Skin epidermis (tissue), 12 donors: ENCODE measurements around the gene GALNT12.

Experiments
- H3K27ac ChIP-seq, 21 experiments: fragments of 200-600 bp; sonication (generic) in 11 of 21; one replicate each; pipeline ENCODE4 v1.5.0; 2020; ENCODE audit warnings: mild to moderate bottlenecking in 3 of 21, inconsistent platforms in 2 of 21, moderate library complexity in 2 of 21
- H3K4me3 ChIP-seq, 7 experiments: fragments of 200-600 bp; sonication (generic) in 2 of 7; one replicate each; pipeline ENCODE4 v1.5.0; 2020; ENCODE audit warnings: inconsistent platforms in 2 of 7, mild to moderate bottlenecking in 2 of 7, moderate library complexity in 1 of 7

Gene GALNT12

DNA sequence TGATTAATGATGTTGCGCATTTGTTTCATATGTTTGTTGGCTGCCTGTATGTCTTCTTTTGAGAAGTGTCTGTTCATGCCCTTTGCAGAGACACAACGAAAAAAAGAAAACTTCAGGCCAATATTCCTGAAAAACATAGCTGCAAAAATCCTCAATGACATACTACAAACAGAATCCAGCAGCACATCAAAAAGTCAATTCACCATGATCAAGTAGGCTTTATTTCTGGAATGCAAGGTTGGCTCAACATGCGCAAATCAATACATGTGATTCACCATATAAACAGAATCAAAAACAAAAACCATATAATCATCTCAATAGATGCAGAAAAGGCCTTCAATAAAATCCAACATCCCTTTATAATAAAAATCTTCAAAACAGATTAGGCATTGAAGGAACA lies 9.2 kb upstream of the GALNT12 start:
- no peak overlapping the region for H3K27ac ChIP-seq

DNA sequence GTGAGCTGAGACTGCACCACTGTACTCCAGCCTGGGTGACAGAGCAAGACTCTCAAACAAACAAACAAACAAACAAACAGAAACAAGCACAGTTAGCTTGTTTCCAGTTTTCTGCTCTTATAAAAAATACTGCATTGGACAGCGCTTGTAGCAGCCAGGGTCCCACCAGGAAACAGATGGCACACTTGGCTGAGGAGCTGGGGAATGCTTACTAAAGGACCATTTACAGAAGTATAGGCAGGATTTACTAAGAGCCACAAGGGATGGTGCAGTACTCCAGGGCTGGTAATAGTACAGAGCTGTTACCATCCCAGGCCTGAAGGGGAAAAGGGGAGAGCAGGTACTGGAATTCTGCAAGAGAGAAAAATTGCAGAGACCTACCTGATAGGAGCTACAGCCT lies 5.9 kb upstream of the GALNT12 start:
- H3K27ac ChIP-seq = no peak overlapping the region
- no peak overlapping the region for H3K4me3 ChIP-seq

More for the DNA sequence above, 9.2 kb upstream of the GALNT12 start:
- no peak overlapping the region for H3K4me3 ChIP-seq

DNA sequence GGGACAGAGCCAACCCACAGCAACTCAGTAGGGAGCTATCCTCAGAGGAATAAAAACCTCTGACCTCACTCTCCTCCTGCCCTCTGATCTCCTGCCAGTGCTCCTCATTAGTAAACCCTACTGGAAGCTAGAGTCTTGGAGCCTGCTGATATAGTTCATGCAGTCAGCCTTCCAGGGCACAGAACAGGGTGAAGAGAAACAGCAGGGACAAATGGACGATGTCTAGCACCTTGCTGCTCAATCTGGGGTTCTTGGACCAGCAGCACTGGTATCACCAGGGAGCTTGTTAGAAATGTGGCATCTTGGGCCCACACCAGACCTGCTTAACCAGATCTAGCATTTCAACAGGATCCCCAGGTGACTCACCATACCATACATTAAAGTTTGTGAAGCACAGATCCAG lies 5.5 kb upstream of the GALNT12 start:
- no peak overlapping the region for H3K27ac ChIP-seq
- H3K4me3 ChIP-seq = no peak overlapping the region

DNA sequence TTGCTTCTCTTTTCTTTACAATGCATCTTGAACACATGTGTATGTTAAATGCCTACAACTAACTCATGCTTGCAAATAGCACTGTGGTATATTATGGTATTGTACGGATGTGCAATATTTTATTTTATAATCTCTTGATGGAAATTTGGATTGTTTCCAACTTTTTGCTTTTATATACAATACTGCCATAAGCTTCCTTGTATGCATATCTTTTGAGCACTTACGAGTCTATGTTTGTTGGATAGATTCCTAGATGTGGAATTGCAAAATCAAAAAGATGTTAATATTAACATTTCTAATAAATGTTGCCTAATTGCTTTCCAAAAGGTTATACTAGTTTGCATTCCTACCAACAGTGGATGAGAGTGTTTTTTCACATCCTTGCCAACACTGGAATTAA lies 3.4 kb upstream of the GALNT12 start:
- H3K4me3 ChIP-seq = no peak overlapping the region
- no peak overlapping the region for H3K27ac ChIP-seq

DNA sequence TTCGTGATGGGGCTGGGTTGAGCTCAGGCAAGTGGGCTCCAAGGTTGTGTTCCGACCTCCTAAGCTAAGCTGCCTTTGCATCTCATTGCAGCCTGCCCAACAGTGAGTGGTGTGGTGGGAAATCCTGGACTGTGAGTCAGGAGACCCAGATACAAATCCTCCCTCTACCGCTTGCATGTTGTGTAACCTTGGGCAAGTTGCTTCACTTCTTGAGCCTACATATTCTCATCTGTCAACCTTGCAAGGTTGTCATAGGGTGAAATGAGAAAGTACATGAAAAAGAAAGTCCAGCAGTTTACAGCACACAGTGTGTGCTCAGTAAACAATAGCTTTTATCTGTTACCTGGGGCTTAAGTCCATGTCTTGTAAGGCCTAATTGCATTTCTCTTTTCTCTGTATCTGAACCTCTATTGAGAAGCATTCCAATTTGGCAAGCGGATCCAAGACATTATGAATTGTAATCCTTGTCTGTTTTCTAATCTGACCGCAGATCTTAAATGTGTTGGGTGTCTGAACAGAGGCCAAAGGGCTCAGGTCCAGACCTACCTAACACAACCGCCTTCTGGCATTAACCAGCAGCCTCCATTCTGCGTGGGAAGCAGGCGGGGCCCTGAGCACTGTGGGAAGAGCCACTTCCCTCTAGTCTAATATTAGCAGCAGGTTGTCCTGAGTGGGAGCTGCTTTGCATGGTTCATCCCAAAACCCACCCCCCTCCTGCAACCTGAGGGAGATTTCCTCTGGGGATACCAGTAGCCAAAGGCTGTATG lies 1.8 kb upstream of the GALNT12 start:
- H3K27ac ChIP-seq = no peak overlapping the region

DNA sequence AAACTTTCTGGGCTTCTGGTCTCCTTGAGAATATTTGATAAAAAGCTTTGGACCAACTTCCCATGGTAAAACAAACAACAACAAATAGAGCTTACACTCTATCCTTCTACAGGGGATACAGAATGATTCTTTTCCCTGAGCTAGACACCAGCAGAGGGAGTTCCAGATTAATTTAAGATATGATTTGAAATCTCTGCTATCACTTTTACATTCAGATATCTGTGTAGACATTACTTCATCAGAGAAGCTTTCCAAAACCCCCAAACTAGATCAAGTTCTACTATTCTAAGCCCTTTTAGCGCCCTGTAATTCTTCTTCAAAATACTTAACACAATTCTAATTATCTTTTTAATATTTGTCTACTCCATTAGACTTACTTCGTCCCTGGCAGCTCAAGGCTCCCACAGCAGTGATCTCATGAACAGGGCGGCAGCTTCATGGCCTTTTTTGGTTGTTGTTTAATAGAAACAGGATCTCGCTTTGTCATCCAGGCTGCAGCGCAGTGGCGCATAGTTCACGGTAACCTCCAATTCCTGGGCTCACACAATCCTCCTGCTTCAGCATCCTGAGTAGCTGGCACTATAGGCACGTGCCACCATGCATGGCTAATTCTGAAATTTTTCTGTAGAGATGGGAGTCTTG lies 955 bp upstream of the GALNT12 start:
- H3K4me3 ChIP-seq = no peak overlapping the region

More for the DNA sequence above, 1.8 kb upstream of the GALNT12 start:
- H3K4me3 ChIP-seq = no peak overlapping the region

DNA sequence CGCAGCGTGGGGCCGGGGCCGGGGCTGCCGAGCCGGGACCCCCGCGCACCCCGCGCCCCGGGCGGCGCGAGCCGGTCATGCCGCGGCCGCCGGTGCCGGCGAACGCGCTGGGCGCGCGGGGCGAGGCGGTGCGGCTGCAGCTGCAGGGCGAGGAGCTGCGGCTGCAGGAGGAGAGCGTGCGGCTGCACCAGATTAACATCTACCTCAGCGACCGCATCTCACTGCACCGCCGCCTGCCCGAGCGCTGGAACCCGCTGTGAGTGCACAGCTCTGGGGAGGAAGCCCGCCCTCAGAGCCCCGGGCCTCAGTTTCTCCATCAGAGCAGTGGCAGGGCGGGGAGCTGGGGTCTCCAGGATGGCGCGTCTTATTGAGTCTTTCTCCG lies 335 bp downstream of the GALNT12 start:
- Histone ChIP-seq H3K4me3 (peak overlapping the region; percentile 8 to 47 (median 34)), H3K27ac (no peak overlapping the region)

More for the DNA sequence above, 955 bp upstream of the GALNT12 start:
- H3K27ac ChIP-seq = peak overlapping the region in 1 of 21 experiments; percentile 18

DNA sequence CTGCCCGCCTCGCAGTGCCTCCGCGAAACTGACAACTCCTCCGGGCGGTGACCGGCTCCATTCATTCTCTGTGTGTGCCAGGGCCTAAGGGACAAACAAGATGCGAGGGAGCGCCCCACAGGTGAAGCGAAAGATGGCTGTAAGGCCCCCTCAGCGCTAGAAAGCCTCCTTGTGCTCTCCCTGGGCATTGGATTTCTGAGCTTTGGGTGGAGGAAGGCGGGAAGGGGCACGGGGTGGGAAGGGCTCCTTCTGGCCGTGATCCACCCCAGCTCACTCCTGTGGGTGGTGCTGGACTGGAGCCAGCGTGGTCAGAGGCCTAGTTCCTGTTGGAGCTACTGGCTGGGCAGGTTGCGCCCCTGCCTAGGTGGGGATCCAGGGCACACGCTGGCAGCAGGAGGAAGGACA lies 943 bp downstream of the GALNT12 start:
- H3K27ac ChIP-seq = peak overlapping the region in 1 of 21 experiments; percentile 28
- H3K4me3 ChIP-seq = peak overlapping the region; percentile 8 to 47 (median 34)

DNA sequence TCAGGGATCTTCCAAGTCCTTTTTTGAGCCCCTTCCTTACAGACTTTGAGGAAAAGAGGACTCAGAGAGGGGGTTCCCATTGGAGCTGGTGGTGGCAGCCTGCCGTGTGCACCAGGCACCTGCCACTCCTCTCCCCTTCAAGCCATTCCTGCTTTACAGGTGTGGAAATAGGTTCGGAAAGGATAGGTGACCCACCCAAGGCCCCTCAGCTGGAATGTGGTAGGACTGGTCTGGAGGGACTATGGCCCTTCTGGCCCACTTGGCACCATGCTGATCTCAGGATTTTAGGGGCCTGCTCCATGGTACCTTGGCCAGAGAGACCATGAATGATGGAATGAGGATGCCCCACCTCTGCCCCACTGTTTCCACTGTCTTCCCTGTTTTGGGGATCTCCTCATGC lies 1.4 kb downstream of the GALNT12 start:
- Histone ChIP-seq H3K4me3 (no peak overlapping the region), H3K27ac (peak overlapping the region in 1 of 21 experiments; percentile 28)

DNA sequence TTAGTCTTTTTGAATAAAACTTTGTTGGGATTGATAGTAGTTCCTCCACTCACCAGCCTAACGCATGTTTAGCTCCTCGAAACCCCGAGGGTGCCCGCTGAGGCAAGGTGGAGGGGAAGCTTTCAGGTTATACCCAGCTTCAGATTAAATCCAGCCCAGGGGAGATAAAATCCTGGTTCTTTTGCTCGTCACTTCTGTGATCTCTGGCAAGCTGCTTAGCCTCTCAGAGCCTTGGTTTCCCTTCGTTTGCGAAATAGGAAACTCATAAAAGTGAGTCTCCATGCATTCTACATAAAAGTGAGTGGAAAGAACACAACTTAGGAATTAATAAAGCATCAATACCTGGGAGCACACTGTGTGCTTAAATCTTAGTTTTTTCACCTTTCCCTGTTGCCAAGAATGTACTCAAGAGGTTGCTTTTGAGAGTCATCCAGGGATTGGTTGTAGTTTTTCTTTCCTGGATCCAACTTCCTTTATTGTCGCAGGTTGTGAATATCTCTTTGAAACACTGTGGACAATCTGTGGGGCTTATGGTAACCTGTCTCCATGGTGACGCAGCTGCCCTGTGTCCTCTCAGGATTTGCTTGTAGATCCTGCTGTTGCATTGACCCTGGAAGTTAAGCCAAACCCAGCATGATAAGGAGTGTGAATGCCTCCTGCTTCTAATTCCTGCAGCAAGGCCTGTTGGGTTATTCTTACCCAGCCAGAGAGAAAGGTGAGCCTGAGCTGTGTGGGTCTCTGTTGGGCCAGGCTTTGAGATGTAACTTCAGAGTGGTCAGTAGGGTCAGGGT lies 2.0 kb downstream of the GALNT12 start:
- Histone ChIP-seq H3K4me3 (no peak overlapping the region), H3K27ac (no peak overlapping the region)

DNA sequence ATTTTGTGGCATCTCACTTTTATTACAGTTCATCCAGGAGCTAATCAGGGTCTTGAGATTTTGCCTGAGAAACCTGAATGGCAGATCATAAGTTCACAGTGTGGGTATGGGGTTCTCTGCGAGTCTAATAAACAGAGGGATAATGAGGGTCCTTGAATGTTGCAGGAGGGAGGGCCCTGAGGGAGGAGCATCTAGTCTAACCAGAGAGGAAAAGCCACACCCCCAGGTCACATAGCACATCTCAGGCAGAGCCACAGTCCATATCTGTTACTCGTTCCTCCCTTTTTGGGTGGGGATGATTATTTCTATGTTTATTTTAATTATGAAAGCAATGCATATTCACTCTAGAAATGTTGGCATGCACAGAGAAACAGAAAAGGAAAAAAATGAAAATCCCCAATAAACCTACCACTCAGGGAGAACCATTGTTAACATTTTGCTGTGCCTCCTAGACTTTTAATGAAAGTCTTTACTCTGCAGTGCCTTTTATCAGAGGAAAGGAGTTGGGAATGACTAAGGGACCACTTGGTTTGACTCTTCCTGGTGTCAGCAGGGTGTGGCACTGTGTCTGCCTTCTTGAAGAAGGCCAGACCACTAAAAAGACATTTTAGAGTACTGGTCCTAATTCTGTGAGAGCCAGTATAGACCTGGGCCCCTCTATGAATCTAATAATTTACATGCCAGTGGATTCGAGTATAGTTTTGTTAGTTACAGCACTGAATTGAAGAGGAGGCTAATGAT lies 2.8 kb downstream of the GALNT12 start:
- H3K4me3 ChIP-seq = no peak overlapping the region
- H3K27ac ChIP-seq = peak overlapping the region in 1 of 21 experiments; percentile 46

DNA sequence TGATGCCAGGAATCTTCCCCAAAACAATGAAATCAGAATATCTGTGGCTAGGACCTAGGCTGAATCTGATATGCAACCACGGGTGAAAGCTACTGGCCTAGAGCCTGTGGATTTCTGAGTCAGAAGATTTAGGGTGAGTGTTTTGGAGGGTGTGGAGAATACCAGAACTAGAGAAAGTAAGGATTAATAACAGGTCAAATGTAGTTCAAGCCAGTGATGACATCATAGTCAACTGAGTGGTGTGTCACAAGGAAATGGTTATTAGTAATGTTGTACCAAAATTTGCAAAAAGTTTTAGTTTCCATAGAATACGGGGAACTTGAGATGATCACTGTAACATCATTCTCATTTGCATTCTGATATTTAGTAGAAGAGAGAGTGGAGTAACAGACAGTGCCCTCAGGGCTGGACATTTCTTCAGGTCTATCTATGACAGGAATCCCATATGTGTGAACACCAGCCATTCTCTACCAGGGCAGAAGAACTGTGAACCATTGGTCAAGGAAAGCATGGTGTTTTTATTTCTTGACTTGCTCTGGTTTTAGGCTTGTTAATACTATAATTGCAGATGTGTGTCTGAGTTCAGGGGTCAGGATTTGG lies 3.7 kb downstream of the GALNT12 start:
- Histone ChIP-seq H3K4me3 (no peak overlapping the region), H3K27ac (no peak overlapping the region)

DNA sequence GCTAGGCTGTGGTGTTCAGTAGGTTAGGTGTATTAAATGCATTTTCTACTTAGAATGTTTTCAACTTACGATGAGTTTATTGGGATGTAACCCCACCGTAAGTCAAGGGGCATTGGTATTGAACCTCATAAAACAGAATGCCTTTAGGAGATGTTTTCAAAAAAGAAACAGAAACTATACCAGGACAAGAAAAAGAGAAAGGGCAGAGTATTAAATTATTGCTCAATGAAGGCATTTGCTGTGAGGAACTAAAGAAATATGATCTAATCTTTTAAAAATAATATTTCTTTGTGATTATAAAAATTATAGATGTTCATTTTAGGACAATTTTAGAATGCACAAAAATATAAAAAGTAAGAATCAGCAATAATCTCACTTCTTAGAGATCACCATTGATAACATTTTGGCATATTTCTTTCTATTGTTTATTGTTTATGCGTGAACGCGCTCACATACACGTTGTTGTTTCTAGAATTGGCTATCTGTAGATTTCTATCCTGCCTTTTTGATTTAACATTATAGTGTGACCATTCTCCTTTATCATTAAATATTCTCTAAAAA lies 8.0 kb downstream of the GALNT12 start:
- Histone ChIP-seq H3K27ac (no peak overlapping the region), H3K4me3 (no peak overlapping the region)

DNA sequence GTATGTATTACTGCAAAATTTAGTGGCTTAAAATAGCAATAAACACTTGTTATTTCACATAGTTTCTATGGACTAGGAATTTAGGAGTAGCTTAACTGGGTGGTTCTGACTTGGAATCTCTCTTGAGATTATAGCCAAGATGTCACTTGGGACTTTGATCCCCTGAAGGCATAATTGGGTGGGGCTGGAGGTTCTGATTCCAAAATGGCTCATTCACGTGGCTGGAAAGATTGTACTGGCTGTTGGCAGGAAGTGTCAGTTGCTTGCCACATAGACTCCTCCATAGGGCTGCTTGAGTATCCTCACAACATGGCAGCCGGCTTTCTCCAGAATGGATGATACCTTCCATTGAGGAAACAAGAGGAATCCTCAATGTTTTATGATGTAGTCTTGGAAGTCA lies 11.3 kb downstream of the GALNT12 start:
- no peak overlapping the region for H3K27ac ChIP-seq
- H3K4me3 ChIP-seq = no peak overlapping the region

DNA sequence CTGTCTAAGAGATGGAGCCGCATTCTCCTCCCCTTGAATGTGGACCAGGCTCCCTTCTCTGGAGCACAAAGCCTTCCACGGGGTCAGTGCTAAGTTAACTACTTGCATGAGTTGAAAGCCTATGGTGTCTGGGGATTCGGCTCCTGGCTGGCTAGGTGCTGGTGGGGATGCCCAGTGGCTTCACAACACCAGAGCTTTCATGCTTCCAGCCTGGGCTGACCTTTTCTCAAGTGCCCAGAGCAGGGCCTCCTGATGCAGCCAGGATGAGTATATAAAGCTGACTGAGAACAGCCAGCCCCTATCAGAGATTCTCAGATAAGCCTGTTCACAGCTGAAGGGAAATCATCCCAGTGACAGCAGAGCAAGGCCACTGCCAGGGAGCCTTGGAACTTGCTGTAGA lies 11.8 kb downstream of the GALNT12 start:
- Histone ChIP-seq H3K4me3 (no peak overlapping the region), H3K27ac (no peak overlapping the region)

DNA sequence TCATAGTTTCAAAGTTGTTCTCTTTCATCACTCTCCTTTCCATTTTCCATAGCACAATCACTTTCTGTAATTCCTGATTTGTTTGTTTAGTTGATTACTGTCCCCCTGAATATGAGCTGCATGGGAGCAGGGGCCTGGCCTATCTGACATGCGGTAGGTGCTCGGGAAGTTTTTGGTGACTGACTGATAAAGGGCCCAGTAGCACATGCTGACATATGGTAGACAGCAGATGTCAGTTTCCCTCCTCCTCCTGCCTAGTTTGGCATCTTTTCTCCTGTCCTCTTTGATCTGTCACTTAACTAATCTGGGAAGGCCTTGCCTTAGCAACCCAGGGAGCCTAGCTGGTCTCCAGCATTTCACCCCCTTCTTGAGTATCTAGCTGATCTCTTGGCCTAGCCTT lies 14.4 kb downstream of the GALNT12 start:
- Histone ChIP-seq H3K4me3 (no peak overlapping the region), H3K27ac (no peak overlapping the region)

DNA sequence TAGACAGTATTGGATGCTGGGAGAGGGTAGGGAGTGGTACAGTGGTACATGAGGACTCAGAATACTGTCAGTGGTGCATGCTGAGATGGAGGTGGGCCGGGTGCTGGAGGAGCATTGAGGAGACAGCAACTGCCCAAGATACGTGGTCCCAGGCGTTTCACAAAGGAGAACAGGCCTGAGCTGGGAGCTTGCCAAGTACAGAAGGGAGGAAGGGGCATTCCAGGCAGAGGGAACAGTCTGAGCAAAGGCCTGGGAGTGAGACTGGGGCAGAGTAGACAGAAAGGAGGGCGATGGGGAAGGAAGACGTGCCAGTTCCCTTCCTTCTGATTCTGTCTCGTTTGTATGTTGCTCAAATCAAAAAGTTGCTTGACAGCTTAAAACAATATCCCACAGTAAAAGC lies 15.2 kb downstream of the GALNT12 start:
- Histone ChIP-seq H3K27ac (no peak overlapping the region), H3K4me3 (no peak overlapping the region)

DNA sequence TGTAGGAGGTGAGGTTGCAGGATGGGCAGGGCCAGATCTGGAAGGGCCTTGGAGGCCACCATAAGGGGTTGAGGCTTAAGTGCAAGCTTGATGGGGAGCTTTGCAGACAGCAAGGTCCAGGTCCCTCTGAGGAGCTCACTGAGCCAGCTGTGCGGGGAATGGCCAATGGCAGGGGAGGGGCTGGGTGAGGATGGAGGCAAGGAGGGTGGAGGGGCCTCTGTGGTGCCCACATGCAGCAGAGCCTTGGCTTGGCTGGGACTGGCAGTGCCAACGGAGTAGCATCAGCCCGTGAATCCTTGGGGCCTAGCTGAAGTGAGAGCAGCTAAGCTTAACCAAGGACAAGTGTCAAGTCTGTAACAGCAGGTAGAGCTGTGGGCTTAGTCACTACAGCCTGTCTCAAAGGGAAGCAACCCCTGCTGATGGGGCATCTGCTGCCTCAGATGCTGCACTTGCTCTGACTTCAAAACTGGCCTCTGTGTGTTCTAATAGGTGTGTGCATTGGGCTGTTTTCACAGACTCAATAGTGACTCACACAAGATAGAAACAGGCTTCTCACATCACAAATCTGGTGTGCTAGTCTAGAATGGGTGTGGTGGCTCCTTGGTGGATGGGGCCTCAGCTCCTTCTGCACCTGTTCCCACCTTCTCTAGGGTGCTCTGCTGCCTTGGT lies 16.3 kb downstream of the GALNT12 start:
- H3K27ac ChIP-seq = no peak overlapping the region
- no peak overlapping the region for H3K4me3 ChIP-seq

DNA sequence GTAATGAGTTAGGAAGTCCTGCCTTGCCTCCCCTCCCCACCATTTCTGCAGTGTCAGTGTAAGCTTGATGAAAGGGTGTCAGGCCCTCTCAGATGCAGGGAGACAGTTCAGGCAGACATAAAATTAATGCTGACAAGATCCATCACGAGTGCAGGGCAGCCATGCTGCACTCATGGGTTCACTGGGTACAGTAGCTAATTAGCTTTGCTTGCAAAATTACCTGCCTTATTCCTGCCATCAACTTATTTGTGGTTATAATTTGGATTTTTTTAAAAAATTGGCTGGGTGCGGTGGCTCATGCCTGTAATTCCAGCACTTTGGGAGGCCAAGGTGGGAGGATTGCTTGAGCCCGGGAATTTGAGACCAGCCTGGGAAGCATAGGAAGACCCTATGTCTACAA lies 17.9 kb downstream of the GALNT12 start:
- no peak overlapping the region for H3K27ac ChIP-seq
- no peak overlapping the region for H3K4me3 ChIP-seq
